ENCODE results near the gene MOB1A.

The MOB1A gene

GRCh38 chr2:74174909-74175308 lies 3.8 kb downstream of the MOB1A start:
- in situ Hi-C loops (cut with HindIII; ENCODE audit: low sequenced_read_pairs): no loop called here
- DNase-seq (ENCODE audit: low read depth, low spot score): no peak
- H3K4me3 ChIP-seq (ENCODE audit: low read depth, low read length): no peak overlapping the region
- no peak for TF ChIP-seq CTCF (IDR thresholded peaks at IDR 0.05; ENCODE audit: low read depth, low read length)

DNA sequence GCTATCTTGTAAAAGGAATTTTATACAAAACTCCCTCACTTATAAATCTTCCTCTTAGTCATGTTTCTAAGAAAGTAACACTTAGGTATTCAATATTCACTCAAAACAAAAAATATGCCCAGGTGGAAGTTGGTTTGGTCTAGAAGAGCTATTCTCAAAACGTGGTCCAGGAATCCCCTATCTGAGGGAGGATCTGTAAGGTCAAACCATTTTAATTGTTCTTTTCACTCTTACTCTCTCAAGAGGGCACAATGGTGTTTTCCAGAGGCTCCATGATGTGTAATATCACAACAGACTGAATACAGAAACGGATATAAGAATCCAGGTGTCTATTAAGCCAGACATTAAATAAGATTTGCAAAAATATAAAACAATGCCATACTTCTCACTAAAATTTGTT lies 9.9 kb downstream of the MOB1A start:
- H3K4me3 ChIP-seq (ENCODE audit: low read depth, low read length): no peak overlapping the region
- in situ Hi-C loops (cut with HindIII; ENCODE audit: low sequenced_read_pairs): no loop called here
- DNase-seq (ENCODE audit: low read depth, low spot score): no peak
- TF ChIP-seq CTCF (IDR thresholded peaks at IDR 0.05; ENCODE audit: low read depth, low read length): no peak

DNA sequence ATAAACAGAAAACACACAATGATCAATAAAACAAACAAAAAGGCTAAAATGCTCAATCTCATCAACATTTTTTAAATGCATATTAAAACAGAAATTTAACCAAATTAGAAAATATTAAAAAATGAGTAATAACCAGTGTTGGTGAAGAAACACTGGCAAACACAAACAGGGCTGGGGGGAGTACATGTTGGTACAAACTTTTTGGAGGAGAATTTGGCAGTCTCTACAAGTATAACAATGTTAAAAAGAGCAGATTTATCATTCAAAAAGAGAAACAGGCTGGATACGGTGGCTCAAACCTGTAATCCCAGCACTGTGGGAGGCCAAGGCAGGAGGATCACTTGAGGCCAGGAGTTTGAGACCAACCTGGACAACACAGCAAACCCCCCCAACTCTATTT lies 13.9 kb downstream of the MOB1A start:
- in situ Hi-C loops (cut with HindIII; ENCODE audit: low sequenced_read_pairs): no loop called here
- no peak overlapping the region for H3K4me3 ChIP-seq (ENCODE audit: low read depth, low read length)
- no peak for TF ChIP-seq CTCF (IDR thresholded peaks at IDR 0.05; ENCODE audit: low read depth, low read length)
- no peak for DNase-seq (ENCODE audit: low read depth, low spot score)

DNA sequence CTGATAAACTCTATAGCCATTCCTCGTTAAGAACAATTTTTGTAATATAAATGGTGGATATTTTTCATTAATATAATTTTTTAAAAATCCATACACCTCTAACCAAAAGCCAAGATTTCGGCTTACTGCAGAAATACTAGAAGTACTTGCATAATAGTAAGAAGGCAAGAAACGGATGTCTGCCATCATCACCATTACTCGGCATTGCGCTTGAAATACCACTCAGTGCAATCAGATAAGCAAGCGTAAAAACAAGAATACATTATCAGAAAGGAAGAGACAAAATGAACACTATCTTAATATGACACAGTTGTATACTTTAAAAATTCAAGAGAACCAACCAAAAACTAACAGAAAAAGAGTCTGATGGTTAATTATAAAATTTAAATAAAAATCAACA lies 15.7 kb downstream of the MOB1A start:
- no peak for TF ChIP-seq CTCF (IDR thresholded peaks at IDR 0.05; ENCODE audit: low read depth, low read length)
- in situ Hi-C loops (cut with HindIII; ENCODE audit: low sequenced_read_pairs): no loop called here
- DNase-seq (ENCODE audit: low read depth, low spot score): no peak
- H3K4me3 ChIP-seq (ENCODE audit: low read depth, low read length): no peak overlapping the region

- in situ Hi-C loops (cut with HindIII; ENCODE audit: low sequenced_read_pairs): no loop called here
- no peak overlapping the region for H3K4me3 ChIP-seq (ENCODE audit: low read depth, low read length)
- DNase-seq (ENCODE audit: low read depth, low spot score): no peak
- TF ChIP-seq CTCF (IDR thresholded peaks at IDR 0.05; ENCODE audit: low read depth, low read length): no peak
Observed at GRCh38 chr2:74155830-74156229, 22.8 kb downstream of the MOB1A start.

DNA sequence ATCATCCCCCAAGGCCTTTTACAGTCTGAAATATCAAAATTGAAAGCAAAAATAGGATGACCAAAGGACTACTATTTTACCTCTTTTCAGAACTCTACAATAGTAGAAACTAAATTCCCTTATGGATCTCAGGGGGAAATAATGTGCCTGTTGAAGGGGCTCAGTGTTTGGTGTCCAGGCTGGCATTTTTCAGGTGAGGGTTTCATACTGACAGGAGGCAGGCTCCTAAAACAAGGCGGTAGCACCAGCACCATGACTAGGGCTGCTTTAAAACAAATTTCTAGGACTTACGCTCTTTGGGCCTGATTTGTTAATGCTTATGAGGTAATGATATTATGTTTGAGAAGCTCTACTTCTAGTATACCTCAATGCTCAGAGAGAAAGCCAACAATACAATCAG lies 25.7 kb downstream of the MOB1A start:
- in situ Hi-C loops (cut with HindIII; ENCODE audit: low sequenced_read_pairs): no loop called here
- no peak for TF ChIP-seq CTCF (IDR thresholded peaks at IDR 0.05; ENCODE audit: low read depth, low read length)
- DNase-seq (ENCODE audit: low read depth, low spot score): no peak
- H3K4me3 ChIP-seq (ENCODE audit: low read depth, low read length): no peak overlapping the region
